ENCODE measurements around the gene MTMR8. TPM values are rescaled to one million over a fixed set of nuclear protein-coding genes. Genes with fewer than 3 reads are reported as not detected.

MTMR8 gene
- total RNA-seq, 4 donors from 2014 or later: 0.42 to 2.3 (median 1.3) TPM

DNA sequence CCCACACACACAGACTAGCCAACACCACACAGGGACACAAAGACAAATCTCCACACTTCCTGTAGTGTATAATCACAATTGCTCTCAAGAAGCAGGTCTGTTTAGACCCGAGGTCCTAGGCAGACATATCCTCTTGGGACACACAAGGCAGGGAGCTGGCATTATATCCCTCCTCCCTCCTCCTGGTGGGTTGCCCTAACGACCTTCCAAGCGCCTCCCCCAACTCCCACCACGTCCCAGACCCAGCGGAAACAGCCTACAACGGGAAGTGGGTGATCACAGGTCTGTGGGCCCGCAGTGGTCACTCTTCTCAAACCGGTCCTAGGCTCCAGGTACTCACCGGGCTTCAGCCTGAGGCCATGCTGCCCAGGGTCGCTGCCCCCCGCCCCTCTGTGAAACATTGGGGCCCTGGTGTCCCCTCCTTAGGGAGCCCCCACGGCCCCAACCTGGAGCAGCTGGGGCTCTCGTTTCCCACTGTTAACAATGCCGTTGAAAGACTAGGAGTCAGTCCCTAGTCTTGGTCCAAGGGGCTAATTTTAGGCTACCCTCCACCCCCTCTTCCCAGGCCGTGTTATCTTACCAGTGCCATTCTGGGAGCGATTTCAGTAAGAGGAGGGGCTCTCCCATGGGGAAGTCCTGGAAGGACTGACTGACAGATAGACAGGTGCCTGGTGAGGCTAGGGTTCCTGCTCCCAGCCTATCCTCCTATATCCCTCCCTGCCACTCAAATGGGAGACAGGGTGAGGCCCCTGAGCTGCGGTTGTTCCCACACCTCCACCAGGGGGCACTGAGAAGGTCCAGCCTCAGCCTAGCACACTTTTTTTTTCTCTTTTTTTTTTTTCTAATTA is 164.9 kb downstream of the MTMR8 start, which contains the start of gene ASB12:
TSS of gene ASB12 (minus strand) at position 485 of the 848 bp plus-strand sequence. CDS start 4,957 bp downstream, outside the sequence.
- Histone ChIP-seq H3K27me3 (no peaks in the 10 kb centered on the region), H3K9me3 (no peaks in the 10 kb centered on the region), H3K36me3 (no peaks in the 10 kb centered on the region), H3K27ac (no peak within 1 kb of the TSS), H3K4me3 (no peak within 1 kb of the TSS), H3K4me1 (no peaks in the 10 kb centered on the region)
- WGBS: 67% methylated on average over 17 of the region's 17 CpGs
- DNase-seq (ENCODE audit: low spot score in 2 of 2): no peak
- TF ChIP-seq POLR2A (IDR thresholded peaks at IDR 0.05) (no peak), POLR2AphosphoS5 (IDR thresholded peaks at IDR 0.05) (no peak), EP300 (IDR thresholded peaks at IDR 0.05) (no peak)
- TF ChIP-seq, protein P1, sequence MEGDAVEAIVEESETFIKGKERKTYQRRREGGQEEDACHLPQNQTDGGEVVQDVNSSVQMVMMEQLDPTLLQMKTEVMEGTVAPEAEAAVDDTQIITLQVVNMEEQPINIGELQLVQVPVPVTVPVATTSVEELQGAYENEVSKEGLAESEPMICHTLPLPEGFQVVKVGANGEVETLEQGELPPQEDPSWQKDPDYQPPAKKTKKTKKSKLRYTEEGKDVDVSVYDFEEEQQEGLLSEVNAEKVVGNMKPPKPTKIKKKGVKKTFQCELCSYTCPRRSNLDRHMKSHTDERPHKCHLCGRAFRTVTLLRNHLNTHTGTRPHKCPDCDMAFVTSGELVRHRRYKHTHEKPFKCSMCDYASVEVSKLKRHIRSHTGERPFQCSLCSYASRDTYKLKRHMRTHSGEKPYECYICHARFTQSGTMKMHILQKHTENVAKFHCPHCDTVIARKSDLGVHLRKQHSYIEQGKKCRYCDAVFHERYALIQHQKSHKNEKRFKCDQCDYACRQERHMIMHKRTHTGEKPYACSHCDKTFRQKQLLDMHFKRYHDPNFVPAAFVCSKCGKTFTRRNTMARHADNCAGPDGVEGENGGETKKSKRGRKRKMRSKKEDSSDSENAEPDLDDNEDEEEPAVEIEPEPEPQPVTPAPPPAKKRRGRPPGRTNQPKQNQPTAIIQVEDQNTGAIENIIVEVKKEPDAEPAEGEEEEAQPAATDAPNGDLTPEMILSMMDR (IDR thresholded peaks at IDR 0.05): no peak

DNA sequence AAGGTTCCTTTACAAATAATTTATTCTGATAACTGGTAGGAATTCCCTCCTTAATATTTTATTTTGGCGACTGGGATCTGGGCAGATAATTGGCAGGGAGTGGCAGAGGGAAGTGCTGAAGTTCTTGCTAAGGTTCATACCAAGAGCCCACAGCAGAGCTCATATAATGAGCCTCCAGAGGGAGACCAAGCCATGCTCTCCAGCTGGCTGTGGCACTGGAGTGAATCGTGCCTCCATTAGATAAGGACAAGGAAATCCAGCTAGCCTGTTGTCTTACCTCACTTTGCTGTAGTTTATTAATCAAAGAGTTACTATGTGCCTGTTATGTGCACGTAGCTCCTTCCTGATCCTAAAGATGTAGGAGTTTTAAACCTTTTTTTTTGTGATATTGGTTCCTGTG is 166.1 kb downstream of the MTMR8 start:
- Histone ChIP-seq H3K4me3 (no peak overlapping the region), H3K27me3 (no peaks in the 10 kb centered on the region), H3K36me3 (no peaks in the 10 kb centered on the region), H3K4me1 (no peaks in the 10 kb centered on the region), H3K9me3 (no peaks in the 10 kb centered on the region), H3K27ac (no peak overlapping the region)
- WGBS: 39% methylated on average over 3 of the region's 3 CpGs
- DNase-seq (ENCODE audit: low spot score in 2 of 2): no peak
- no peak for TF ChIP-seq EP300 (IDR thresholded peaks at IDR 0.05)
- TF ChIP-seq POLR2AphosphoS5 (IDR thresholded peaks at IDR 0.05): no peak
- TF ChIP-seq POLR2A (IDR thresholded peaks at IDR 0.05): no peak
- TF ChIP-seq, protein P1 (IDR thresholded peaks at IDR 0.05): no peak

Other genes starting within 250 kb of the MTMR8 start
- 1 to 10 TPM; 6.4 to 8.2 (median 7.8) TPM for gene AMER1, start 189.7 kb downstream of the MTMR8 start, total RNA-seq
- gene ASB12, start 164.8 kb downstream of the MTMR8 start, total RNA-seq: under 1 TPM in 1 of 4 donors, not detected in 3; 0.38 TPM

Measured in suprapubic skin (tissue), 4 donors.